Gastrocnemius medialis (tissue), 4 donors: ENCODE results near the gene GPC6. TPM values are rescaled to one million over a fixed set of nuclear protein-coding genes. Genes with fewer than 3 reads are reported as not detected.

ENCODE experiments used
- ATAC-seq, 2 donors: fragments of 150-250 bp; one replicate each; pipeline ENCODE4 v1.9.1; 2016
- DNase-seq, 2 donors: peaks; one replicate each; pipeline ENCODE4 v3.0.0-alpha.2; 2019
- H3K27ac ChIP-seq, 4 donors: fragments of 200-600 bp; sonication (generic); 1 replicate in 1 of 4; 2 replicates in 3 of 4; pipeline ENCODE4 v1.5.1; 2016 to 2018; ENCODE audit warnings: mild to moderate bottlenecking in 2 of 4, moderate library complexity in 1 of 4
- H3K27me3 ChIP-seq, 3 donors: fragments of 200-600 bp; sonication (generic) in 2 of 3; 1 replicate in 1 of 3; 2 replicates in 2 of 3; pipeline versions ENCODE4 v1.5.1 to v1.6.0; 2016 to 2019; ENCODE audit warnings: mild to moderate bottlenecking in 1 of 3, moderate library complexity in 1 of 3
- H3K36me3 ChIP-seq, 2 donors: fragments of 200-600 bp; sonication (generic) in 1 of 2; one replicate each; pipeline ENCODE4 v1.5.1; 2017 to 2018
- H3K4me1 ChIP-seq, 2 donors: fragments of 200-600 bp; sonication (generic) in 1 of 2; one replicate each; pipeline ENCODE4 v1.5.1; 2016 to 2017; ENCODE audit warnings: mild to moderate bottlenecking in 2 of 2
- H3K4me3 ChIP-seq, 4 donors: fragments of 200-600 bp; sonication (generic) in 3 of 4; 1 replicate in 1 of 4; 2 replicates in 3 of 4; pipeline ENCODE4 v1.5.1; 2016 to 2019; ENCODE audit warnings: mild to moderate bottlenecking in 2 of 4
- H3K9me3 ChIP-seq, 3 donors: fragments of 200-600 bp; sonication (generic) in 2 of 3; 1 replicate in 1 of 3; 2 replicates in 2 of 3; pipeline ENCODE4 v1.5.1; 2016 to 2019
- POLR2A ChIP-seq, 2 donors: fragments of 450-650 bp; IDR thresholded peaks; one replicate each; pipeline ENCODE4 v1.6.1; 2017; ENCODE audit warnings: antibody characterized with exemption in 2 of 2, mild to moderate bottlenecking in 2 of 2, moderate library complexity in 2 of 2
- in situ Hi-C, 4 donors: fragments of 200-750 bp; cut with MboI; loops; one replicate each; pipeline versions ENCODE4 v1.15.0 to v1.8.0; 2017; ENCODE audit warnings: low sequenced_read_pairs in 4 of 4
- intact Hi-C: fragments of 100-400 bp; cut with DNase I; formaldehyde crosslinking; loops from one replicate; pipeline ENCODE4 v1.15.1; 2023; ENCODE audit warnings: low total_unique reads
- total RNA-seq, 4 donors: library from RNA; depleted of rRNA; stranded (reverse); fragments of >200 nt; gene quantifications; one replicate each; pipeline versions ENCODE4 v1.1.0 to v1.2.3, GENCODE V29; 2016
- TF ChIP-seq, protein P1 (sequence below), 5 experiments: fragments of 450-650 bp in 3 of 5; fragments of 200-600 bp in 2 of 5; sonication (generic) in 2 of 5; IDR thresholded peaks in 4 of 5; conservative IDR thresholded peaks in 1 of 5; 1 replicate in 4 of 5; 2 replicates in 1 of 5; pipeline ENCODE4 v1.5.1; 2016 to 2019; ENCODE audit warnings: antibody characterized with exemption in 5 of 5, mild to moderate bottlenecking in 3 of 5, moderate library complexity in 3 of 5

GPC6 gene
- total RNA-seq, 4 donors from 2014 or later = 0.47 to 0.88 (median 0.59) TPM

DNA sequence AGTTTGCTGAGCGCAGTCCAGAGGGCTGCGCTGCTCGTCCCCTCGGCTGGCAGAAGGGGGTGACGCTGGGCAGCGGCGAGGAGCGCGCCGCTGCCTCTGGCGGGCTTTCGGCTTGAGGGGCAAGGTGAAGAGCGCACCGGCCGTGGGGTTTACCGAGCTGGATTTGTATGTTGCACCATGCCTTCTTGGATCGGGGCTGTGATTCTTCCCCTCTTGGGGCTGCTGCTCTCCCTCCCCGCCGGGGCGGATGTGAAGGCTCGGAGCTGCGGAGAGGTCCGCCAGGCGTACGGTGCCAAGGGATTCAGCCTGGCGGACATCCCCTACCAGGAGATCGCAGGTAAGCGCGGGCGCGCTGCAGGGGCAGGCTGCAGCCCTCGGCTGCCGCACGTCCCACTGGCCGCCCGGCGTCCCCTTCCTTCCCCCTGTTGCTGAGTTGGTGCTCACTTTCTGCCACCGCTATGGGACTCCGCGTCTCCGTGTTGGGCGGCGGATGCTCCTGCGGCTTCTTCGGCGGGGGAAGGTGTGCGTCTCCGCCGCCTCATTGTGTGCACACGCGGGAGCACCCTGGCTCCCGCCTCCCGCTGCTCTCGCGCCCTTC, 772 bp downstream of the GPC6 start:
- no peak for DNase-seq
- in situ Hi-C loops = loop anchor here in 1 of 4 donors (25.0 kb wide), 1 partner anchor 1135 kb away; no protein-coding TSS in a partner anchor
- Histone ChIP-seq H3K27ac (peak overlapping the region; percentile 57 to 67 (median 58)), H3K27me3 (peaks cover 7 to 22% (median 21%) of the 10 kb centered on the region in 3 donors), H3K4me1 (peaks cover 0 to 16% of the 10 kb centered on the region in 2 donors), H3K9me3 (no peaks in the 10 kb centered on the region), H3K4me3 (peak overlapping the region; percentile 50 to 52 (median 51)), H3K36me3 (no peaks in the 10 kb centered on the region)
- TF ChIP-seq POLR2A (IDR thresholded peaks at IDR 0.05) = no peak
- TF ChIP-seq, protein P1, sequence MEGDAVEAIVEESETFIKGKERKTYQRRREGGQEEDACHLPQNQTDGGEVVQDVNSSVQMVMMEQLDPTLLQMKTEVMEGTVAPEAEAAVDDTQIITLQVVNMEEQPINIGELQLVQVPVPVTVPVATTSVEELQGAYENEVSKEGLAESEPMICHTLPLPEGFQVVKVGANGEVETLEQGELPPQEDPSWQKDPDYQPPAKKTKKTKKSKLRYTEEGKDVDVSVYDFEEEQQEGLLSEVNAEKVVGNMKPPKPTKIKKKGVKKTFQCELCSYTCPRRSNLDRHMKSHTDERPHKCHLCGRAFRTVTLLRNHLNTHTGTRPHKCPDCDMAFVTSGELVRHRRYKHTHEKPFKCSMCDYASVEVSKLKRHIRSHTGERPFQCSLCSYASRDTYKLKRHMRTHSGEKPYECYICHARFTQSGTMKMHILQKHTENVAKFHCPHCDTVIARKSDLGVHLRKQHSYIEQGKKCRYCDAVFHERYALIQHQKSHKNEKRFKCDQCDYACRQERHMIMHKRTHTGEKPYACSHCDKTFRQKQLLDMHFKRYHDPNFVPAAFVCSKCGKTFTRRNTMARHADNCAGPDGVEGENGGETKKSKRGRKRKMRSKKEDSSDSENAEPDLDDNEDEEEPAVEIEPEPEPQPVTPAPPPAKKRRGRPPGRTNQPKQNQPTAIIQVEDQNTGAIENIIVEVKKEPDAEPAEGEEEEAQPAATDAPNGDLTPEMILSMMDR (IDR thresholded peaks at IDR 0.05 in 4 of 5, conservative IDR thresholded peaks at IDR 0.05 in 1 of 5) = no peak
- intact Hi-C loops = no loop called here
- ATAC-seq = no peak

DNA sequence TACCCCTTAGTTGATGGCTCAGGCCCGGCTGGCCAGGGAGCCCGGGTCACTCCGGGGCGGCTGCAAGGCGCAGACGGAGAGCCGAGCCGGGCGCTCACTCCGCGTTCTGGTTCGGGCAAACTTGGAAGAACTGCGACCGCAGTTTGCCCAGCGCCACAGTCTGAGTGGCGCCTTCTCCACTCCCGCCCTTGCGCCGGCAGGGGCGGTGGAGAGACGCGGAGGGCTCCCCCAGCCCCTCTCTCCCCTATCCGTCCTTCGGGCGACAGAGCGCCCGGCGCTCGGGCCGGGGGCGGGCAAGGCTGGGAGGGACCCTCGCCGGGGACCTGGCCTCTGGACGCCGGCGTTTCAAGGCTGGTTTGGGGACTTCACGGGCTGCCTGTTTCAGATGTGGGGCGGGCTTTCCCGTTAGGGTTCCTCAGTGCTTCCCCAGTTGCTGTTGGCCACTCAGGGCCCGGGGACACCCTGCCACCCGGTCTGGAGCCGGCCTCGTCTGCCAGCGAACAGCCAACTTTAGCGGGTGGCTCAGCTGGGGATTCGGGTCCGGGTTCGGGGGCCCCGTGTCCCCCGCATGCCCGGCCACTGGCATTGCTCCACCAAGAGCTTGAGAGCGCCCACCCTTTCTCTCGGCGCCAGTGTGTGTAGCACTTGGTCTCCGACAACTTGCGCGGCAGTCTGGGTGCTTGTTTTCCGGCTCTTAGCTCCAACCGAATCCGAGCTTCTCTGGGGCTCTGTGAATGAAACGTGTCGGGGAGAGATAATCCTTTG, 1.5 kb downstream of the GPC6 start:
- ATAC-seq = peak; percentile 36 to 63
- H3K9me3 ChIP-seq = no peaks in the 10 kb centered on the region
- no peaks in the 10 kb centered on the region for H3K36me3 ChIP-seq
- in situ Hi-C loops = loop anchor here in 1 of 4 donors (25.0 kb wide), 1 partner anchor 1134 kb away; no protein-coding TSS in a partner anchor
- intact Hi-C loops = no loop called here
- H3K4me3 ChIP-seq = peak overlapping the region; percentile 50 to 52 (median 51)
- peak overlapping the region; percentile 57 to 67 (median 58) for H3K27ac ChIP-seq
- TF ChIP-seq, protein P1 (IDR thresholded peaks at IDR 0.05 in 4 of 5, conservative IDR thresholded peaks at IDR 0.05 in 1 of 5) = peak in 2 of 5 experiments; percentile 8 to 24
- peak in 1 of 2 donors; percentile 5 for TF ChIP-seq POLR2A (IDR thresholded peaks at IDR 0.05)
- H3K27me3 ChIP-seq = peaks cover 7 to 22% (median 21%) of the 10 kb centered on the region in 3 donors
- DNase-seq = peak in 1 of 2 donors; percentile 36
- peaks cover 0 to 16% of the 10 kb centered on the region in 2 donors for H3K4me1 ChIP-seq

DNA sequence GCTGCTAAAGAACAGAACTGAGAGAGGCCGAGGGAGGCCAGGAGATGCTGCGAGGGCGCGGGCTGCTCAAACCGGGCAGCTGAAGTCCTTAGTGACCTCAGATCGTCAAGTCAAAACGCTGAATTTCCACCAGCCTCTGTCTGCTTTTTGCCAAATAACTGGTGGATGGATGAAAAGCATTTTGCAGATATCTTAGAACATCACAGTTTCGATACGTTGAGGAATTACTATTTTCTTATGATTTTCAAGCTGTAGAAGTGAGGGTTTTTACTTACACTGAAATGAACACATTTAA, 2.0 kb downstream of the GPC6 start:
- in situ Hi-C loops = loop anchor here in 1 of 4 donors (25.0 kb wide), 1 partner anchor 1134 kb away; no protein-coding TSS in a partner anchor
- Histone ChIP-seq H3K27ac (peak overlapping the region; percentile 57 to 67 (median 58)), H3K27me3 (peaks cover 7 to 22% (median 21%) of the 10 kb centered on the region in 3 donors), H3K4me3 (peak overlapping the region; percentile 50 to 52 (median 51)), H3K9me3 (no peaks in the 10 kb centered on the region), H3K36me3 (no peaks in the 10 kb centered on the region), H3K4me1 (peaks cover 0 to 16% of the 10 kb centered on the region in 2 donors)
- no peak for TF ChIP-seq POLR2A (IDR thresholded peaks at IDR 0.05)
- TF ChIP-seq, protein P1 (IDR thresholded peaks at IDR 0.05 in 4 of 5, conservative IDR thresholded peaks at IDR 0.05 in 1 of 5) = no peak
- DNase-seq = no peak
- intact Hi-C loops = no loop called here
- no peak for ATAC-seq

DNA sequence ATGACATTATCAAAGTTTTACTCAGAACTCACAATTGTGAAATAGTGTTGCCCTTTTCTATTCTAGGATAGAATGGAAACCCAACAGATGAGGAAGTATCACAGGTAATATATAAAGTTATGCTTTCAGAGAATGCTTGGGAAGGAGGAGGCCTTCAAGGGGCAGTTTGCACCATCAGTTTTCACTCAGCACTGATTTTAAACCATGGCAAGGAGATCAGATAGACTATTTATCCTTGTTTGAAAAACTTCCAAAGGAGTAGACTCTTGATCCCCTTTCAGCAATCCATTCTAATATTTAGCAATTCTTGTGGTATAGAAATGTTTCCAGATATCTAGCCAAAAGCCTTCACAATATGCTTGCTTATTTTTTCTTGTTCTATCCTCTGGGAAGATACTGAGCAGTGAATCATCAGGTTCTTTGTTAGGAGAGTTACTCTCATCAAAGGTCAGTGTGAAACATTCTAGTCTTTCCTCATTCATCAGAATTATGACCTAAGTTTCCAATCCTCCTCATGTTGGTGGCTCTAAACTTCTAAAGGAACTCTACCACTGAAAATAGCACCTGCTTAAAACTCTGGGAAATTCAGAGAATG, 3.8 kb downstream of the GPC6 start:
- H3K36me3 ChIP-seq = no peaks in the 10 kb centered on the region
- H3K9me3 ChIP-seq = no peaks in the 10 kb centered on the region
- TF ChIP-seq, protein P1 (IDR thresholded peaks at IDR 0.05 in 4 of 5, conservative IDR thresholded peaks at IDR 0.05 in 1 of 5) = no peak
- TF ChIP-seq POLR2A (IDR thresholded peaks at IDR 0.05) = no peak
- H3K4me1 ChIP-seq = peaks cover 0 to 16% of the 10 kb centered on the region in 2 donors
- peak; percentile 32 to 33 for ATAC-seq
- in situ Hi-C loops (loop anchor here in 1 of 4 donors (25.0 kb wide), 1 partner anchor 1132 kb away; no protein-coding TSS in a partner anchor), intact Hi-C loops (no loop called here)
- peaks cover 7 to 22% (median 21%) of the 10 kb centered on the region in 3 donors for H3K27me3 ChIP-seq
- H3K27ac ChIP-seq = peak overlapping the region in 1 of 4 donors; percentile 10
- no peak overlapping the region for H3K4me3 ChIP-seq
- no peak for DNase-seq
